NOMO-1 treated with dmso at 0.1 percent for 144 hours (cell line): Measurements from ENCODE around the gene OR2T10.
"Not testable (repeated sequence)": the region's sequence is repeated elsewhere in the genome, so short reads cannot be mapped to it uniquely, and the experiment has no call there.

Experiments
- DNase-seq: peaks from one replicate; lab custom pipeline; 2025; ENCODE audit not compliant: unreplicated experiment; lab: John Stamatoyannopoulos, UW

OR2T10 gene

GRCh38 chr1:248599396-248599795 lies 1.9 kb upstream of the OR2T10 start:
- no peak for DNase-seq

GRCh38 chr1:248596615-248597014 lies 885 bp downstream of the OR2T10 start:
- DNase-seq, result no peak

- DNase-seq, result no peak
Measured at GRCh38 chr1:248593226-248593625, 4.3 kb downstream of the OR2T10 start.

GRCh38 chr1:248592655-248593054 lies 4.8 kb downstream of the OR2T10 start:
- DNase-seq, result no peak

GRCh38 chr1:248590055-248590454 lies 7.4 kb downstream of the OR2T10 start:
- no peak for DNase-seq

GRCh38 chr1:248589334-248589733 lies 8.2 kb downstream of the OR2T10 start:
- DNase-seq, result no peak

- DNase-seq, result no peak
Measured at GRCh38 chr1:248585266-248585665, 12.2 kb downstream of the OR2T10 start.

- no peak for DNase-seq
Measured at GRCh38 chr1:248576260-248576980, 21.1 kb downstream of the OR2T10 start.

GRCh38 chr1:248574657-248575056 lies 22.8 kb downstream of the OR2T10 start, which contains the start of gene OR2T34:
OR2T34 (minus strand) TSS chr1:248574757; CDS start chr1:248574757, 0 bp downstream.
- not testable (repeated sequence) for DNase-seq

- not testable (repeated sequence) for DNase-seq
Measured at GRCh38 chr1:248573856-248574255, 23.6 kb downstream of the OR2T10 start.

GRCh38 chr1:248572049-248572448 lies 25.5 kb downstream of the OR2T10 start:
- not testable (repeated sequence) for DNase-seq

GRCh38 chr1:248570811-248571210 lies 26.7 kb downstream of the OR2T10 start:
- DNase-seq, result not testable (repeated sequence)

- not testable (repeated sequence) for DNase-seq
Measured at GRCh38 chr1:248569049-248569448, 28.5 kb downstream of the OR2T10 start.

GRCh38 chr1:248565530-248566373 lies 31.7 kb downstream of the OR2T10 start:
- not testable (repeated sequence) for DNase-seq

- not testable (repeated sequence) for DNase-seq
Measured at GRCh38 chr1:248562672-248563071, 34.8 kb downstream of the OR2T10 start, which contains the start of gene OR2T29. OR2T29 (minus strand) TSS chr1:248562772; CDS start chr1:248559491, 3,281 bp downstream.

GRCh38 chr1:248551027-248551426 lies 46.5 kb downstream of the OR2T10 start:
- not testable (repeated sequence) for DNase-seq

- DNase-seq, result not testable (repeated sequence)
Measured at GRCh38 chr1:248547383-248547782, 50.1 kb downstream of the OR2T10 start.
